SHP77 (cell line): ENCODE data around the gene ANXA5.
"Not testable (repeated sequence)": the region's sequence is repeated elsewhere in the genome, so short reads cannot be mapped to it uniquely, and the experiment has no call there.

Source experiments
- DNase-seq, 2 experiments: peaks; one replicate each; lab custom pipeline; 2025; lab: John Stamatoyannopoulos, UW

The ANXA5 gene

DNA sequence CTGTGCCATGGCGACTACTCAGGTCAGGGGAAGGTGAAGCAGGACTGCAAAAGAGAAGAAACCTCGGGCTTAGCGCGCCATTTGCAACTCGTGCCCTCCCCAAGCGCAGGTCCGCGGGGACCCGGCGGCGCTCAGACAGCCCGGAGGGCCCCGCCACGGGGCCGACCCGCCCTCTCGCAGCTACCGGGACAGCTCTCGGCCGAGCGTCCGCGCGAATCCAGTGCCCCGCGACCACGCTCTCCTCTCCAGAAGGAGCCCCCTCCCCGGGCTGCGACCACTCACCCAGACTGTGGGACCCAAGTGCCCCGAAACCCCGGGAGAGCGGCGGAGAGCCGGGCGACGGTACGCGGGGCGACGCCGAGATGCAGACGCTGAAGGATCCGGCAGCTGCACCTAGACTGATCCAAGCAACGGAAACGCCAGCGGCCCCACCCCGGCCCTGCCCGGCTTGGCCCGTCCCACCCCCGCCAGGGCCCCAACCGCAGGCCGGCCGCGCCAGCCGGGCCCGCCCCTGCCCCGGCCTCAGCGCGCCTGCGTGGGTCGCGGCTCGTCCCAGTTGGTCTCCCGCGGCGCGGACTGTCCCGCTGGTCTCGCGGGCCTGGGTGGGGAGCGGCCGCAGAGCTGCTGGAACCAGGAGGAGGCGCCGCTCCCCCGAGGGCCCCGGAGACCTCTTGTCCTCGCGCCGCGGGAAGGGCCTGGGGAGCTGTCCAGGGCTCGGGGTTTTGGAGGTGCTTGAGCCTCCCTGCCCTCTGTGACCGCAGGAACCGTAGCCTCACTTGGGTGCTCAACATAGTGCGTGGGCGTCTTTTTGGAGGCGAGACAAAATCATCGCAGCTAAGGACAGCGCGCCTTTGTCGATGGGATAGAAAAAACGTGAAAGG lies at the start of gene ANXA5:
TSS of gene ANXA5 (minus strand) at position 400 of the 881 bp plus-strand sequence. CDS start at position 9, 391 bp downstream.
- DNase-seq: peak; percentile 71 to 86

DNA sequence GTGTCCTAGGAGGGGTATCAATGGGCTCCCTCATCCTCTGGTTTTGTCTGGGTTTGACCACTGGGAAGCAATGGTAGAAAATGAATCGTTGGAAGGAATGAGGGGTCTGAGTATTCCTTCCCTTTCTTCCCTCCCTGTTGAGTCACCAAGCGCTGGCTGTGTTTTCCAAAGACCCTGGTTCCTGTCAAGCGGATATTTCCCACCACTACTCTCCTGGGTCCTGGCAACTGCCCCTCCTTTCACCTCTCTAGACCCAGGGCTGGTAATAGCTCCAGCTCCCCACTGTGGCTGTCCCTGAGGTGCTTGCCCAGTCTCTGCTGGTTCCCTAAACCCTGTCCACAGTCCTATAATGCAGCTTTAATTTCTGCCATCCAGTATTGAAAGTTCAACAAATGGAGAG lies 46.0 kb upstream of the ANXA5 start:
- DNase-seq: no peak

DNA sequence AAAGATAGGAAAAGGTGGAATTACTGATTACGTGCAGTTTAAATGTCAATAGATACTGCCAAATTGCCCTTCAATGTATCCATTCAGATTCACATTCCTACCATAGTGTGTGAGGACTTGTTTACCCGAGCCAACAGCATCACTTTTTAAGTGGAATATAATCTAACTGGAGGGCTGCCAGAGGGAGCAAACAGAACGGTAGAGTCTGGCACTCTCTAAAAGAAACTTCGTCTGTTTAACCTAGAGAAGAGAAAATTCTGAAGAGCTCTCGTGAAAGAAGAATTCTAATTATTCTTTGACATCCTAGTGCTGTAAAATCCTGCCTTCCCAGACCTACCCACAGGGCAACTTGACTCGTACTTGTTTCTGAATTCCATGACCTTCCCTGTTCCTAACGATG lies 45.0 kb upstream of the ANXA5 start:
- no peak for DNase-seq

DNA sequence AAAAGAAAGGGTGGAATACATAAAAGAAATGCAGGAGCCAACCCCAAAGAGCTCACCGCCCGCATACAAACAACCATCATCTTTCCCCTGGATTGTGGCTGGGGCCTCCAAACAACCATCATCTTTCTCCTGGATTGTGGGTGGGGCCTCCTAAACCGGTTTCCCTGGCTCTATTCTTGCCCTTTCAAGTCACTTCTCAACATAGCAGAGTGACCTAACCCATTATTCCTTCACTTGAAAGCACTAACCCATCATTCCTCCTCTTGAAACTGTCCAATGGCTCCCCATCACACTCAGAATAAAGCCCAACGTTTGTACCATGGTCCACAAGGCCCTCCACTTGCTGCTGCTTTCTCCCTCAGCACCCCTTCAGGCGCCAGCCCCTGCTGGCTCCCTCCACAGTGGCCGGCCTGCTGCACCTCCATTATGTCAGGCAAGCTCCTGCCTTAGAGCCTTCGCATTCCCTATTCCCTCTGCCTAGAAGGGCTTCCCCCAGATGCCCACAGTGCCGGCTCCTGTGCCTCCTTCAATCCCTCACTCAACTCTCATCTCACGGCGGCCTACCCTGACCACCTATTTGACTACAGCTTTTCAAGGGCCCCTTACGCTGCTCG lies 44.1 kb upstream of the ANXA5 start:
- no peak for DNase-seq

DNA sequence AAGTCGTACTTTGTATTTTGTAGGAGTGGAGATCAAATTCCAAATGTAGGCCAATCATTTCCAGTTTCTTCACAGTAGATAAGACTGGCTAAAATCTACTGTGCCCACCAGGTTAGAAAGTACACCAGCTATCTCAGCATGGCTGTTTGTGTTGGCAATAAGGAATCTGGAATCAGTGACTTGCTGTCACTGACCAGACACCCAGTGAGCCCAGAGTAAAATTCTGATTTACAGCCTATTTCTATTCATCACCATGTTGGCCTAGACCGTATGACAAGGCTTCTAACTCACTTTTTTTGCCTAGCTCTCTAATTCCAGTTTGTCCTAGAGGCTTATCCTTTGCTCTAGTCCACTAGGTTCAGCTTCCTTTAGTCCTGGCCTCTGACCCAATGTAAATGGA lies 42.8 kb upstream of the ANXA5 start:
- DNase-seq: no peak

DNA sequence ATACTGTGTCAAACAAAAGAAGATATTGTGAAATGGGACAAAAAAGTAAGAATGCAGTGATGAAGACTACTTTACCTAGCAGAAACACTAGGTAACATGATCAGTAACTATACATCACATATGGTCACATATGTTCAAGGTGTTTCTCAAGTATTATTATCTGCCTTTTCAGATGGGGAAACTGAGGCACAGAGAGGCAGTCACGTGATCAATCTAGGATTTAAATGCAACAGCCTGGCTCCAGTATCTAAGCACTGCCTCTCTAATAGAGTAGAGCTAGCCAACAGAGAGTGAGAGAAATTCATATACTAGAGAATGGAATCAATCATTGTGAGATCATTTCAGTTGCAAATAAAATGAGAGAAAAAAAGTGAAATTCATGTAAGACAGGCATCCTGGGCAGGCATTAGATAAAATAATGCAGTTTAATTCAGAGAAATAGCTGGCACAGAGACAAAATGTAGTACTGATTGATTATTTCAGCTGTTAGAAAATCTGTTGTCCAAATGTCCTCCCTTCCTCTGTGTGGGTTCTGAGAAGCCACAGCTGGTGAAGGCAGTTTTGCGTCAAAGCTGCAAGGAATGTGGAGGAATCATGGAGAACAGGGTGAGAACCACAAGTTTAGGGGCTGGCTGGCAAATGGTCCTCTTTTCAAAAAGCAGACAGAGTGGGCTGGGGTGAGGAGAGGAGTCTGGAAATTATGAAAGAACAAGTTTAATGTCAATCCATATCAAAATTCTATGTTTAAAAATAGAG lies 42.2 kb upstream of the ANXA5 start:
- no peak for DNase-seq

DNA sequence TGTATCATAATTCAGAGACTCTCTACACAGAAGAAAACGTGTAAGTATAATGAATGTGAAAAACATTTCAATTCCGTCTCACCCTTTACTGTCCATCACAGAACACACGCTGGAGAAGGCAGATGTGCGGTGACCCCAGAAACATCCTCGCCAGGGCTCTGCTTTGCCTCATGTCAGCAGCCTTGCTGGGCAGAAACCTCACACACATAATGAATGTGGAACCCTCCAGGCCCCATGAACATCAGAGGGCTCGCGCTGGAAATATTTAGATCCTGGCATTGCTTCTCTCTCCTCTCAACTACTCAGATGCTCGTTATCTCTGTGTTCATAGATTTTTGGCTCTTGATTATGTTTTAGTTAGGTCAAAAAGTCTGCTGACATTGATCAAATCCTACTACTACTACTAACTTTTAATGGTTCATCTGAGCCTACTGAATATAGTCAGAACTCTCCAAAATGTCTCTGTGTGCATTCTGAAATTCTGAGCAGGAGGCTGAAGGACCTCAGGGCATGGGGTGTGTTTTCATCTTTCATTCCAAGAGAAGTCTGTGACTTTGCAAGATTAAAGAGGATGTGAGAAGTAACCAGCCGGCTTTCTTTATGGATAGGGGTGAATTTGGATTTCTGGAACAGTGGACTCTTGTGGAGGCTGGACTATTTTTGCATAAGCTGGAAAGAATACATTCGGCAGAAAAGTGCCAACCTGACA lies 41.2 kb upstream of the ANXA5 start:
- DNase-seq: no peak

DNA sequence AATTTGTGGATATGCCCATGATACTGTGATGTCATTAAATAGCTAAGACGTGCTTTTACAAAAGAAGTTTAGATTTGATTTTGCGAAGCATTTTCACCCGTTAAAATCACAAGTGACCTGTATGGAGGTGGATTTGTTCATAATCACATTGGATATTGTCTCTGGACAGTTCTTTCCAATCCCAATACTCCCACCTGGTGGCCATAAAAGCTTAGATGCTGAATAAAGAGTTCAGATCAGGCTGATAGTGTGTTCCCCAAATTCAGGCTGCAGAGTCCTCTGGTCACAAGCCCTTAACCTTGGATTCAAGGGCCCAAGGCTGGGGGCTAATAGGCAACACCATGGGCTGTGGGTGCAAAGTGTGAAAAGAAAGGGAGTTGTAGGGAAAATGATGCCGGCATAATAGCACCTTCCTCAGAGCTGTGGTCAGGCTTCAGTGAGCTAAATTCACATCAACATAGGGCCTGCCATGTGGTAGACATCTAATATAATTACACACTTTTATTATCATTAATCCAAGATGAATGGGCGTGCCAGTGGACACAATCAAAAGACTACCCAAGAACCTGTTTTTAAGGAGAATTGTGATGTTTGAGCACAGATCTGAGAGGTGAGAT lies 40.1 kb upstream of the ANXA5 start:
- DNase-seq: peak; percentile 53

DNA sequence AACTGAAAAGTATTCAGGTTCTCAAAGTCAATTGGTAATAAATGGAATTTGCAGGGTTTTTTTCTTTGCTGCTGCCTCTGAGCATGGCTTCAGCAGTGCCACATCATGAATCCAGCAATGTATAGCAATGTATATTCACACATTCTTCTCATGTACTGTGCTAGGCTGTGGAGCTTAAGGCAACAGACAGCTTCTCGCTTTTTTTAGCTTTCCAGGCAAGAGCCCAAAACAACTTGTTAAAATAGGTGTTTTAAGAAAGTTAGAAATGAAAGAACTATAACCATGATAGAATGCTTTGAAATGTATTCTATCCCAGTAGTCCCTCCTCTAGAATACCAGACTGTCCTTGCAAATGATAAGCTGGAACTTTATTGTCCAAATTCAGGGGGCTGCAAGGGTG lies 37.8 kb upstream of the ANXA5 start:
- no peak for DNase-seq

DNA sequence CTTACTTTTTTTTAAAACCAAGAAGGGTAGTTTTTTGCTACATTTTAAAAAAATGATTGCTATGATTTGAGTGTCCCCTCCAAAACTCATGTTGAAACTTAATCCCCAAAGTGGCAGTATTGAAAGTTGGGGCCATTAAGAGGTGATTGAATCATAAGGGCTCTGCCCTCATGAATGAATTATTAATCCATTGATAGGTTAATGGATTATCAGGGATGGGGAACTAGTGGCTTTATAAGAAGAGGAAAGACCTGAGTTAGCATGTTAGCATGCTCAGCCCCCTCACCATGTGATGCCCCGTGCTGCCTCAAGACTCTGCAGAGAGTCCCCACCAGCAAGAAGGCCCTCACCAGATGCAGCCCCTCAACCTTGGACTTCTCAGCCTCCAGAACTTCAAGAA lies 37.2 kb upstream of the ANXA5 start:
- DNase-seq: no peak

DNA sequence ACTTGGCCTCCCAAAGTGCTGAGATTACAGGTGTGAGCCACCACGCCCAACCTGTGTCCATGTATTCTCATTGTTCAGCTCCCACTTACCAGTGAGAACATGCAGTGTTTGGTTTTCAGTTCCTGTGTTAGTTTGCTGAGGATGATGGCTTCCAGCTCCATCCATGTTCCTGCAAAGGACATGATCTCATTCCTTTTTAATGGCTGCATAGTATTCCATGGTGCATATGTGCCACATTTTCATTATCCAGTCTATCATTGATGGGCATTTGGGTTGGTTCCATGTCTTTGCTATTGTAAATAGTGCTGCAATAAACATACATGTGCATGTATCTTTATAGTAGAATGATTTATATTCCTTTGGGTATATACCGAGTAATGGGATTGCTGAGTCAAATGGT lies 33.0 kb upstream of the ANXA5 start:
- DNase-seq: not testable (repeated sequence)

DNA sequence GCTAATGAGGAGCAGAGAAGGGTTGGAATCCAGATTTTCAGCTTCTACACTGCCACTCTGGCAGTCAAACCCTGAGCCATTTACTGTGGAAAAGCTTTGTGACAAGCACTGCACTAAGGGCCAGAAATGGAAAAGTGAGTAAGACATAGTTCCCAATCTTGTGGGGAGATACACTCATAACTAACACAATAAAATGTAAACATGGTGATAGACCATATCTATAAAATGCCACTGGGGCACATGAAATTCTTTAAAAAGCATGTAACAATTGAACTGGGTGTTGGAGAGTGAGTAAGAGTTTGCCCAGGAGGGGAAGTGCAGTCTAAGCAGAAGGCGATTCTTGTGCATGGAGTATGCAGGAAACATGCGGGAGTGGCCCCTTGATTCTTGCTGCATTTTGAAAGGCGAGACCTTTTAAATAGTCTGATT lies 32.0 kb upstream of the ANXA5 start:
- DNase-seq: no peak

DNA sequence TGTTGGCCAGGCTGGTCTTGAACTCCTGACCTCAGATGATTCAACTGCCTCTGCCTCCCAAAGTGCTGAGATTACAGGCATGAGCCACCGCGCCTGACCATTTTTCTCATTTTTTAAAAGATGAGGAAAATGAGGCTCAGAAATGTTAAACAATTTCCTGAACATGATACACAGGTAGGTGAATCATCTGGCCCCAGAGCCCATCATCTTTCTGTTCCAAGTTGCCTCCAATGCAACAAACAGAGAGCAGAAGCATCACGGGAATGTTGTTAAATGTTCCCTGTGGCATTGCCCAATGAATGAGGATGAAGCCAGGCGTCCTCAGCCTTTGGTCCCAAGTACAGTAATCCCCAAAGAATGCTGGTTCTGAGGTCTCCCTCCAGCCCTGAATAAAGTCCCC lies 31.3 kb upstream of the ANXA5 start:
- DNase-seq: no peak

DNA sequence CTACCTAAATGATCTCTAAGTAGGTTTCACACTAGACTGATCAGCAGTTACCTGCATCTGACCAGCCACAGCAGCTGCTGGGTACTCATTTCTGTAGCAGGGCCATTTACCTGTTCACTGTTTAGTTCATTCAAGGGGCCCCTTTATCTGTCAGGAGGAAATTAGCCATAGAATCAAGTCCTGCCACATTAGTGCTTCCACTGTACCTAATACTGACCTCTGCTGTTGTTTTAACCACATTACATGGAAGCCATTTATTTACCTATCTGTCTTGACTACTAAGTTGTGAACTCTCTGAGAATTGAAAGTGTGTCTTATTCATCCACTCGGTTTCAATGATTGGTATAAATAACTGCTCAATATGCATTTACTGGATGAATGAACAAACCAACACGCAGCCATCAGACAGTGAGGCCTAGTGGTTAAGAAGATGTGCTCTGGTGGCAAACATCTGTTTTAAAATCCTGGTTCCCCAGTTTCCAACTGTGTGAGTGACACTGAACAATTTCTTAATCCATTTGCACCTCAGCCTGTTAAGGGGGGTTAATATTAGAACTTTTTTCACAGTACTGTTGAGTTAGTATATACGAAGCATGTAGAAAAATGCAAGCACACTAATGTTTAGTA lies 30.0 kb upstream of the ANXA5 start:
- peak; percentile 19 to 24 for DNase-seq

DNA sequence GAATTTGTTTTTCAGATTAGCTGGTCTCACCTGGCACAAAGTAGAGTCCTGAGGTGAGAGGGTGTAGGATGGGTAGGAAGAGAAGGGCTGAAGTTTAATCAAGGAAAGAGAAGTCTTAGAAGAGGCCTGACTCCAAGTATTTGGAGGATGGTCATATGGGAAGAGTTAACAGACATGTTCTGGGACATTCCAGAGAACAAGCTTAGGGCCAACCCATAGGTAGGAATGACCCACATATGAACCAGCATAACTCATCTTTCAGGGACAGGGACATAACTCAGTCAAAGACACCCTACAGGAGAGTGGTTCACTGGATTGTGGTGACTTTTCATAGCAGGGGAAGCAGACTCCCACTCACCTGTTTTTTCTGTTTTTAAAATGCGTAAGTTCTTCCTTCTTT lies 27.9 kb upstream of the ANXA5 start:
- DNase-seq: no peak

DNA sequence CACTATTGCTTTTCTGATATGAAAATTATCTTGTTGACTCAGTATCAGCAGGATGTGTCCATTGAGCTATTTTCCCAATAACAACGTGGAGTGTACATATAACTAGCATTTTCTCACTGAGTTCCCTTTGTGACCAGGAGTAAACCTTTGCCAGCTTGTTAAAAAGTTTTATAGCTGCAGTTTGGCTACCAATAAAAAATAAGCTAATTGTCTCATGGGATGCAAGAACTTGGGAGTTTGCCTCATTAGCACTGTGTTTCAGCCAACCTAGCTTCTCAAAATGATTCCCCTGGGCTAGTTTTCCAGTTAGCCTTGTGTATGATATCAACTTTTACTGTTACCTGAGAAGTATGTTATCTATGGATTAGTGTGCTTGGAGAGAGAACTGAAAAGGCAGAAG lies 24.9 kb upstream of the ANXA5 start:
- DNase-seq: no peak

DNA sequence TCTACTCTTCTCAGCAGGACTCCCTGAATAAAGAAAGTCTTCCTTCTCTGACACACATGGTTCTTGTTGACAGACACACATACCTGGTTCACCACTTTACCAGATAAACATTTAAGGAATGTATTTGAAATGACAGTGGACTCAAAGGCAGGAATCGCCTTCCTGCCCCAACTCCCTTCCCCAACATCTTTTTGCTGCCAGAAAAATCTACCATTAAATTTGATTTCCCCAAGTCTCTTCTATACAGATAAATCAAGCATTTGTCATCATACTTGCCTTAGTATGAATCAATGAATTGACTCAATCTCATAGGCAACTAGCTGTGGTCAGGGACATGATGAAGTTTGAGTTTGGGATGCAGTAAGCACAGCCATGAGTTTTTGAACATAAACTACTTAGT lies 23.3 kb upstream of the ANXA5 start:
- DNase-seq: no peak

DNA sequence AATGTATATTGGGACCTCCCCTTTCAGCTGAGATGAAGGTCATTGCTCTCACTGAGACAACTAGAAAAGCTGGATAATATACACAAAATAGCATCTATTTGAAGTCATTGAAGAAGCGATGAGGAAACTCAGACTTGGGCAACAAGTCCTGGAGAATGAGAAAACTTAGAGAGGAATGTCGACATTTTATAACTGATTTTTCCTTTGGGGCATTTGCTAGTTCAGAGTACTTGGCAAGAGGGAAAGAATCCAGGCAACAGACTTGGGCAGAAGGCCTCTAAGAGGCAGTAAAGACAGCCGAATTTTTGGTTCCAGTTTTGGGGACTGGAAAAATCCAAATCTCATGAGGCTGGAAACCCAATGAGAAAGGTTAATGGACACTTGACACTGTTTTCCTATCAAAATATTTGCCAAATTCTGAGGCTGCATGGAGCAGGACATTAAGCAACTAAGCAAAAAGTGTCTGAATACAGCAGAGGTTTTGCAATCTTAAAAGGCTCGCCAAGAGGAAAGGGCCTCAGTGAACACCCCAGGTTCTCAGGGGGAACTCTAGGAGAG lies 21.0 kb upstream of the ANXA5 start:
- DNase-seq: no peak

DNA sequence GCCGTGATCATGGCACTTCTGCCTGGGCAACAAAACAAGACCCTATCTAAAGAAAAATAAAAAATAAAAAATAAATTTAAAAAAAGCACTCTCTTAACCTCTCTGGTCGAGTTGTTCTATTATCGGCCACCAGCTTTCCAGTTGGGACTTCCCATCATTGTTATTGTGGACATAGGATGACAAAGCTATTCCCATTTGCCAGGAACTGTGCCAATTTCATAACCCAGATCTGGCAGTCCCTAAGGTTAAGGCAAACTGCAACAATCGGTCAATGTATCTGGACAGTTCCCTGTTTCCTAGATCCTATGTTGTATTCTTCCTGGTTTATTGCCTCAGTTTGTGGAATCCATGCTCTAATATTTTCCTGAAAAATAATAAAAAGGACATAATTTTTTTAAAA lies 17.8 kb upstream of the ANXA5 start:
- no peak for DNase-seq

DNA sequence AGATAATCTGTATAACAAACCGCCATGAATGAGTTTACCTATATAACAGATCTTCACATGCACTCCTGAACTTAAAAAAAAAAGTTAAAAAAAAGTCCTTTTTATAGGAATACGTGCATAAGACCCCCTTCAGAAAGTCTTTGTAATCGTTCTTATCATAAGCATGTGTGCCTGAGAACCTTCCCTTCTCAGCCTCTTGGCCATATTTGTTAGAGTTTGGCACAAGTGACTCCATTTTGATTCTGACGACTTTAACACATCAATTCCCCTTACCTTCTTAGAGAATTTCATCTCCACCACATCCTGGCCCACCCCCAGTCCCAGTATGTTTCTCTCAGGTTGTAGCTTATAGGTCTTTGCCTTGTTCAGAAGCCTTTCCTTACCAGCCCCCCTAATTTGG lies 16.0 kb upstream of the ANXA5 start:
- DNase-seq: no peak
